ENCODE measurements around the gene FUS.

FUS gene

GRCh38 chr16:31191697-31192428 is 11.9 kb downstream of the FUS start:
- ChIA-PET CTCF (interaction anchor here (0.6 kb wide), 1 partner anchor 196 kb away, joined by 3 read pairs; no protein-coding TSS in a partner anchor), POLR2A (interaction anchor here (0.8 to 3.1 kb wide), 4 partner anchors 12 to 74 kb away, joined by 3 to 25 read pairs (median 4); partner anchors contain the start of genes FUS and KAT8)
- Histone ChIP-seq H3K27ac (ENCODE audit: extremely low read depth, low read depth, low read length) (no peak overlapping the region), H3K4me1 (ENCODE audit: control insufficient read depth, insufficient read depth, low read length) (no peaks in the 10 kb centered on the region), H3K4me3 (ENCODE audit: low read depth, low read length) (no peak overlapping the region), H3K36me3 (ENCODE audit: control insufficient read depth in 2 of 2, insufficient read depth in 1 of 2, low read length in 2 of 2) (peaks cover 85 to 100% of the 10 kb centered on the region in 2 experiments), H3K9me3 (ENCODE audit: control insufficient read depth, insufficient read depth, low read depth, low read length) (no peaks in the 10 kb centered on the region)
- TF ChIP-seq, protein P1, sequence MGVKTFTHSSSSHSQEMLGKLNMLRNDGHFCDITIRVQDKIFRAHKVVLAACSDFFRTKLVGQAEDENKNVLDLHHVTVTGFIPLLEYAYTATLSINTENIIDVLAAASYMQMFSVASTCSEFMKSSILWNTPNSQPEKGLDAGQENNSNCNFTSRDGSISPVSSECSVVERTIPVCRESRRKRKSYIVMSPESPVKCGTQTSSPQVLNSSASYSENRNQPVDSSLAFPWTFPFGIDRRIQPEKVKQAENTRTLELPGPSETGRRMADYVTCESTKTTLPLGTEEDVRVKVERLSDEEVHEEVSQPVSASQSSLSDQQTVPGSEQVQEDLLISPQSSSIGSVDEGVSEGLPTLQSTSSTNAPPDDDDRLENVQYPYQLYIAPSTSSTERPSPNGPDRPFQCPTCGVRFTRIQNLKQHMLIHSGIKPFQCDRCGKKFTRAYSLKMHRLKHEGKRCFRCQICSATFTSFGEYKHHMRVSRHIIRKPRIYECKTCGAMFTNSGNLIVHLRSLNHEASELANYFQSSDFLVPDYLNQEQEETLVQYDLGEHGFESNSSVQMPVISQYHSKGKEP (tag by site-specific recombination; IDR thresholded peaks at IDR 0.05) = no peak
- 0 out of 2 replicates have a peak, but pooled peaks have one; percentile 7 for TF ChIP-seq ZNF600 (tag by site-specific recombination; IDR thresholded peaks at IDR 0.05)

DNA sequence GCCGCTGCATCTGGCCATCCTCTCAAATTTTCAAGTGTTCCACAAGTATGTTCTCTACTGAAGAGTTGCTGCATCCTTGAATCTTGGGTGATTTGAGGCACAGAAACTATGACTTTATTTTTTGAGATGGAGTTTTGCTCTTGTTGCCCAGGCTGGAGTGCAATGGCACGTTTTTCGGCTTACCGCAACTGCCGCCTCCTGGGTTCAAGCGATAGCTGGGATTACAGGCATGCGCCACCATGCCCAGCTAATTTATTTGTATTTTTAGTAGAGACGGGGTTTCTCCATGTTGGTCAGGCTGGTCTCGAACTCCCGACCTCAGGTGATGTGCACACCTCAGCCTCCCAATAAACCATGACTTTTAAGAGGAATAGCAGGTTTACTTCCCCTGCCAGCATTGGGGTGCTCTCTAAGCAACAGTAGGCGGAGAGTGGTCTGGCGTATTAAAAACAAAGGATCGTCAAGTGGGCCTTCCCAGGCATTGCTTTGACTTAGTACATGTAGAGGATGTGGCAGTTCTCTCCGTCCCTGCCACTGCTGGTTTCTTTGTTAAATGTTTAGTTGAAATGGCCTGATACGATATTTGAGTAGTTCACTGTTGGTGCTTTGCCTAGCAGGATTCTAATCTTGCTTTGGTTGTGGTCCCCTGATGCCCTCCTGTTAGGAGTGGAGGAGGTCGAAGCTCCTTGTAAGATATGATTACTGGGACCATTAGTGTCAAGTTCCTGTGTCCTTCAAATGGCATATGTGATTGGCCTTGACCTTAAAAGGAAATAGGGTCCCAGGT is 13.1 kb downstream of the FUS start:
- Histone ChIP-seq H3K36me3 (ENCODE audit: control insufficient read depth in 2 of 2, insufficient read depth in 1 of 2, low read length in 2 of 2) (peaks cover 77 to 97% of the 10 kb centered on the region in 2 experiments), H3K4me1 (ENCODE audit: control insufficient read depth, insufficient read depth, low read length) (no peaks in the 10 kb centered on the region), H3K9me3 (ENCODE audit: control insufficient read depth, insufficient read depth, low read depth, low read length) (no peaks in the 10 kb centered on the region), H3K4me3 (ENCODE audit: low read depth, low read length) (no peak overlapping the region), H3K27ac (ENCODE audit: extremely low read depth, low read depth, low read length) (no peak overlapping the region)
- ChIA-PET CTCF (no interaction called here), POLR2A (interaction anchor here (0.7 to 1.7 kb wide), 5 partner anchors 9 to 258 kb away, joined by 4 to 8 read pairs (median 5); partner anchors contain the start of gene FUS)
- no peak for TF ChIP-seq ZNF311 (tag by site-specific recombination; IDR thresholded peaks at IDR 0.05; ENCODE audit: borderline replicate concordance)
- no peak for TF ChIP-seq ZNF211 (tag by site-specific recombination; IDR thresholded peaks at IDR 0.05; ENCODE audit: low read depth)
- TF ChIP-seq ZNF362 (tag by site-specific recombination; IDR thresholded peaks at IDR 0.05) = no peak
- TF ChIP-seq ZNF654 (tag by site-specific recombination; IDR thresholded peaks at IDR 0.05; ENCODE audit: low read depth) = no peak
- TF ChIP-seq ZNF140 (tag by site-specific recombination; IDR thresholded peaks at IDR 0.05) = no peak
- no peak for TF ChIP-seq ZNF626 (tag by site-specific recombination; IDR thresholded peaks at IDR 0.05)
- TF ChIP-seq ZNF664 (tag by site-specific recombination; IDR thresholded peaks at IDR 0.05) = no peak
- TF ChIP-seq ZNF596 (tag by site-specific recombination; IDR thresholded peaks at IDR 0.05) = no peak
- no peak for TF ChIP-seq FEZF1 (tag by site-specific recombination; IDR thresholded peaks at IDR 0.05)
- TF ChIP-seq ZNF350 (tag by site-specific recombination; IDR thresholded peaks at IDR 0.05) = no peak
- TF ChIP-seq ZNF155 (tag by site-specific recombination; IDR thresholded peaks at IDR 0.05) = no peak
- no peak for TF ChIP-seq PRDM4 (tag by site-specific recombination; IDR thresholded peaks at IDR 0.05)
- TF ChIP-seq GLI4 (tag by site-specific recombination; IDR thresholded peaks at IDR 0.05) = no peak
- TF ChIP-seq ZIC2 (tag by site-specific recombination; IDR thresholded peaks at IDR 0.05) = no peak
- no peak for TF ChIP-seq ZNF843 (tag by site-specific recombination; IDR thresholded peaks at IDR 0.05)
- TF ChIP-seq, protein P2, sequence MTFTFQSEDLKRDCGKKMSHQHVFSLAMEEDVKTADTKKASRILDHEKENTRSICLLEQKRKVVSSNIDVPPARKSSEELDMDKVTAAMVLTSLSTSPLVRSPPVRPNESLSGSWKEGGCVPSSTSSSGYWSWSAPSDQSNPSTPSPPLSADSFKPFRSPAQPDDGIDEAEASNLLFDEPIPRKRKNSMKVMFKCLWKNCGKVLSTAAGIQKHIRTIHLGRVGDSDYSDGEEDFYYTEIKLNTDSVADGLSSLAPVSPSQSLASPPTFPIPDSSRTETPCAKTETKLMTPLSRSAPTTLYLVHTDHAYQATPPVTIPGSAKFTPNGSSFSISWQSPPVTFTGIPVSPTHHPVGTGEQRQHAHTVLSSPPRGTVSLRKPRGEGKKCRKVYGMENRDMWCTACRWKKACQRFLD (tag by site-specific recombination; IDR thresholded peaks at IDR 0.05) = no peak

Data from HEK293 (cell line).